DMS53 treated with DMSO at 0.1 percent for 48 hours (cell line): Measurements from ENCODE around the gene PLCB4.

Experiments
- DNase-seq: peaks from one replicate; lab custom pipeline; 2025; ENCODE audit not compliant: unreplicated experiment; lab: John Stamatoyannopoulos, UW

Gene PLCB4

GRCh38 chr20:9100691-9101090 lies 31.8 kb downstream of the PLCB4 start:
- no peak for DNase-seq

- no peak for DNase-seq
Measured at GRCh38 chr20:9102456-9102855, 33.6 kb downstream of the PLCB4 start.

- no peak for DNase-seq
Measured at GRCh38 chr20:9103955-9104354, 35.1 kb downstream of the PLCB4 start.

GRCh38 chr20:9108260-9108659 lies 39.4 kb downstream of the PLCB4 start:
- DNase-seq: no peak

GRCh38 chr20:9109566-9109965 lies 40.7 kb downstream of the PLCB4 start:
- no peak for DNase-seq

GRCh38 chr20:9110365-9110764 lies 41.5 kb downstream of the PLCB4 start:
- DNase-seq: no peak

GRCh38 chr20:9110916-9111432 lies 42.1 kb downstream of the PLCB4 start:
- DNase-seq: no peak

- DNase-seq: no peak
Measured at GRCh38 chr20:9112541-9113515, 43.9 kb downstream of the PLCB4 start.

GRCh38 chr20:9114709-9115108 lies 45.8 kb downstream of the PLCB4 start:
- DNase-seq: peak; percentile 3

- DNase-seq: no peak
Measured at GRCh38 chr20:9117548-9117947, 48.7 kb downstream of the PLCB4 start.

GRCh38 chr20:9119776-9120175 lies 50.9 kb downstream of the PLCB4 start:
- no peak for DNase-seq

GRCh38 chr20:9121211-9121610 lies 52.3 kb downstream of the PLCB4 start:
- no peak for DNase-seq

GRCh38 chr20:9122571-9122970 lies 53.7 kb downstream of the PLCB4 start:
- DNase-seq: no peak

GRCh38 chr20:9126527-9126926 lies 57.6 kb downstream of the PLCB4 start:
- no peak for DNase-seq

GRCh38 chr20:9128568-9128967 lies 59.7 kb downstream of the PLCB4 start:
- DNase-seq: no peak

- DNase-seq: no peak
Measured at GRCh38 chr20:9129756-9130155, 60.9 kb downstream of the PLCB4 start.

- no peak for DNase-seq
Measured at GRCh38 chr20:9130521-9130920, 61.6 kb downstream of the PLCB4 start.

- no peak for DNase-seq
Measured at GRCh38 chr20:9131841-9132240, 63.0 kb downstream of the PLCB4 start.

GRCh38 chr20:9134346-9134745 lies 65.5 kb downstream of the PLCB4 start:
- DNase-seq: no peak

- no peak for DNase-seq
Measured at GRCh38 chr20:9136114-9136513, 67.2 kb downstream of the PLCB4 start.

GRCh38 chr20:9137001-9137400 lies 68.1 kb downstream of the PLCB4 start:
- DNase-seq: no peak

- no peak for DNase-seq
Measured at GRCh38 chr20:9139106-9139833, 70.4 kb downstream of the PLCB4 start.
